Measurements from ENCODE around the gene RHBDF2.

RHBDF2 gene

DNA sequence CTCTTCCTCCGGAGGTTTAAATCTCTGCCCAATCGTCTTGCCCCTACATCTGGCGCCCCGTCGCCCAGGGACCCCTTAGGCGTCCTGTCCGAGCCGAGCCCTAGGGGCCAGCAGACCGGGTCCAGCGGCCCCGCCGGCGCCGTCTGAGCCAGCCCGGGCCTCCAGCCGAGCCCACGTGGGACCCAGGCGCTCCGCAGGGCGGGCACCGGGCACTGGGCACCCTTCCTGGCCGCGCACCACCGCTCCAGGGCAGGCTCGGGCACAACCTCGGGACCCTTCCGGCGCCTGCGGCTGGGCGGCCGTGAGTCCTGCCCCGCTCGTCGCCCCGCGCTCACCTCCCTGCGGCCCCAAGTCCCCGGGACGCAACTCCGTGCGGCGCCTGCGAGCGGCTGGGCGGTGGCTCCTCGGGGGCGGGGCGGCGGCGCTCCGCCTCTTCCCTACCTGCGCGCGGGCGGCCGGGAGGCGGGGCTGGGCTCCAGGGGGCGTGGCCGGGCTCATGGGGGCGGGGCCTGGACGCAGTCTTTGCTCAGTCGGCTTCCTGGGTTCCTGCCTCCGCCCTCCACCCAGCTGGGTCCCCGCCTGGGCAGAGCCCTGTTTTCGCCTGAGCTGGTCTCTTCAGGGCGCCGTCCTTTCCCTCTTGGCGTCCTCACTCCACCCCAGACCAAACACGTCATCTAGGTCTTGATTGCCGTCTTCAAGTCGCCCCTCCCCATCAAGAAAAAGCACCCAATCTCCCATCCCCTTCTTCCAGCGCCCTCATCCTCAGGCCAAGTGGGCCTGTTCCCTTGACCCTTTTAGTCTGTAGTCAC, at the start of gene RHBDF2:
Gene RHBDF2 (minus strand): TSS at position 406 of the 809 bp plus-strand sequence. CDS start 19,899 bp downstream, outside the sequence.
- in situ Hi-C loops (cut with MboI; ENCODE audit: low sequenced_read_pairs): no loop called here

DNA sequence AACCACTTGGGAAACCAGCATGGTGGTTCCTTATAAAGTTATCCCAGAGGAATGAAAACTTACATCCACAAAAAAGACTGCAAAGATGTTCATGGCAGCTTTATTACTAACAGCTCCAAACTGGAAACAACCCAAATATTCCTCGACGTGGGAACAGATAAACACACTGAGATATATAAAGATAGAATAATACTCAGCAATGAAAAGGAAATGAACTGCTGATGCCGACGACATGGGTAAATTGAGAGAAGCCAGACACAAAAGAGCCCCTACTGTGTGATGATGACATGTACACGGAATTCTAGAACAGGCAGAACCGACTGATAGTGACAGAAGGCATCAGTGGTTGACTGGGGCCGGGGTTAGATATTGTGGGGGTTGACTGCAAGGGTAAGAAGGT, 48.3 kb upstream of the RHBDF2 start:
- in situ Hi-C loops (cut with MboI; ENCODE audit: low sequenced_read_pairs): no loop called here

DNA sequence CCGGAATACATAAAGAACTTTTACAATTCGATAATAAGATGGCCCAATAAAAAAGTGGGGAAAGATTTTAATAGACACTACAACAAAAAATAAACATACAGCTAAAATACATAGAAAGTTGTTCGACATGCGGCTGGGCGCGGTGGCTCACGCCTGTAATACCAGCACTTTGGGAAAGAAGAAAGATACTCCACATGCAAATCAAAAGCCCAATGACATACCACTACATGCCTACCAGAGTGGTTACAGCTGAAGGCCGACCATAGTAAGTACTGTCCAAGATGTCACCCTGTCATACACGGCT, 47.9 kb upstream of the RHBDF2 start:
- in situ Hi-C loops (cut with MboI; ENCODE audit: low sequenced_read_pairs): no loop called here

GRCh38 chr17:76548378-76549214, 47.4 kb upstream of the RHBDF2 start:
- in situ Hi-C loops (cut with MboI; ENCODE audit: low sequenced_read_pairs): no loop called here

DNA sequence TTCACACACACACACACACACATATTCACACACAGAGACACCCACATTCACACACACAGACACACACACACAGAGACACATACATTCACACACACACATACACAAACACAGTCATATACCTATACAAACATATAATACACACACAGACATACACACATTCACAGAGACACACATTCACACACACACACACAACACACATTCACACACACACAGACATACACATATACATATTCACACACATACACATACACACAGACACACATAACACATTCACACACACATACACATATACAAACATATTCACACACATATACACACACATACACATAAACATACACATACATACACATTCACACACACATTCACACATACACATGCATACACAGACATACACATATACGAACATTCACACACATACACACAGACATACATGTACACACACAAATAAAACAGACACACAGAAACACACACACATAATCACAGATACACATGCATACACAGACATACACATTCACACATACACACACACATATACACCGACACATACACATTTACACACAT, 46.5 kb upstream of the RHBDF2 start:
- in situ Hi-C loops (cut with MboI; ENCODE audit: low sequenced_read_pairs): no loop called here

GRCh38 chr17:76547183-76547641, 46.0 kb upstream of the RHBDF2 start:
- in situ Hi-C loops (cut with MboI; ENCODE audit: low sequenced_read_pairs): no loop called here

- in situ Hi-C loops (cut with MboI; ENCODE audit: low sequenced_read_pairs): no loop called here
These were observed 45.4 kb upstream of the RHBDF2 start for GRCh38 chr17:76546556-76547182.

DNA sequence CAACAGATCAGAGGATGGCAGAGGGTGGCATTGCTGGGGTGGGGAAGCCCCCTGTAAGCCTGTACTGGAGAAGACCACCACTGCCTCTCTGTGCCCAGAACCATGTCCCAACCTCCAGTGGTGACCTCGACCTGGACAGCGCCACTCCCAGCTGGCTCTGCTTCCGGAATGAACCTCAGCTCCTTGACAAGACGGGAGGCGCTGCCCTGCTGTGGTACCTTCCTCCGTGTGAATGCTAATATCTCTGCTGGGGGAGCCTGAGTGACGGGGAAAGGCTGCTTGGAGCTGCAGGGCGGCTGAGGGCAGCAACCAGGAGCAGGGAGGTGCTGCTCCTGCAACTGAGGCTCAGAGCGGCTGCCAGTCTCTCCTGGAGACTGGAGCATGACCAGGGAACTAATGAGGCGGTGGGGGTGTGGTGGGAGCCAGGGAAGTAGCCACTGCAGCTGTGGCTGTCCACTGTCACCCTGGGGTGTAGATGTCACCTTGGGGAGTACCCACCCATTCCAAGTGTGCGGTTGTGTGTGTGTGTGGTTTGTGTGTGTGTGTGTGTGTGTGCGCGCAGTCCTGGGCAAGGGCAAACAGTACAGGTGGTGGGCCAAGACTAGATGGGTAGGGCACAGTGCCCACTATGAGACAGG, 44.8 kb upstream of the RHBDF2 start:
- in situ Hi-C loops (cut with MboI; ENCODE audit: low sequenced_read_pairs): no loop called here

DNA sequence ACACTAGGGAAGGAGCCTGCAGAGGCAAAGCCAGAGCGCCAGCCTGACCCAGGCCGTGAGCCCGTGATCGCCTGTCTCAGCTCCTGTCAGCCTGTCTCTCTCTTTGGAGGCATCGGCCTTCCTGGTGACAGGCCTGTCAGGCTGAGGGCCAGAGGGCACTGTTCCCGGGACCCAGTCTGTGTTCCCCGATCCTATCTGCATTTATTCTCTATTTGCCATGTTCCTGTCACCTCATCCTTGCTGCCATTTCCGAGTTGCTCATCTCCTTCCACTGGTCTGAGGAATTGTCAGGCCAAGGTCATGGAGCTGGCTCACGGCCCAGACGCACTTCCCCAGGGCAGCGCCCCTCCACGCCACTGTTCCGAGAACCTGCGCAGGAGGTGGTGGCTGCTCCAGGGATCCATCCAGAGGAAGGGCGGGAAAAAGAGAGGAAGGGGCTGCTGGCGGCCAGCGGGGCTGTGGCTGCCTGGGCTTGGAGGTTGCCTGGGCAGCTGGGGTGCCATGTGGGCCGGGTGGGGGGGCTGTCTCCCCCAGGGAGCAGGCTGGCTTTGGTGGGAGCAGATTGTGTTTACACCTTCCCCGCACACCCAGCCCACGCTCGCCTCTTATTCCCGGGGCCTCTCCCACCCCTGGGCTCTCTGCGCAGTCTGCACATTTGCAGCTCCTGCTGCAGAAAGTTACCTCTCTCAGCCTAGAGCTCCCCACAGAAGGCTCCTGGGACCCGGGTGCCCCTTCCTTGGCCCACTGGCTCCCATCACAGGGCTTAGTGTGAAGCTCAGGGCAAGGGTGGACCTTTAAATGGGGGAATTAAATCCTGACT, 43.5 kb upstream of the RHBDF2 start:
- in situ Hi-C loops (cut with MboI; ENCODE audit: low sequenced_read_pairs): no loop called here

DNA sequence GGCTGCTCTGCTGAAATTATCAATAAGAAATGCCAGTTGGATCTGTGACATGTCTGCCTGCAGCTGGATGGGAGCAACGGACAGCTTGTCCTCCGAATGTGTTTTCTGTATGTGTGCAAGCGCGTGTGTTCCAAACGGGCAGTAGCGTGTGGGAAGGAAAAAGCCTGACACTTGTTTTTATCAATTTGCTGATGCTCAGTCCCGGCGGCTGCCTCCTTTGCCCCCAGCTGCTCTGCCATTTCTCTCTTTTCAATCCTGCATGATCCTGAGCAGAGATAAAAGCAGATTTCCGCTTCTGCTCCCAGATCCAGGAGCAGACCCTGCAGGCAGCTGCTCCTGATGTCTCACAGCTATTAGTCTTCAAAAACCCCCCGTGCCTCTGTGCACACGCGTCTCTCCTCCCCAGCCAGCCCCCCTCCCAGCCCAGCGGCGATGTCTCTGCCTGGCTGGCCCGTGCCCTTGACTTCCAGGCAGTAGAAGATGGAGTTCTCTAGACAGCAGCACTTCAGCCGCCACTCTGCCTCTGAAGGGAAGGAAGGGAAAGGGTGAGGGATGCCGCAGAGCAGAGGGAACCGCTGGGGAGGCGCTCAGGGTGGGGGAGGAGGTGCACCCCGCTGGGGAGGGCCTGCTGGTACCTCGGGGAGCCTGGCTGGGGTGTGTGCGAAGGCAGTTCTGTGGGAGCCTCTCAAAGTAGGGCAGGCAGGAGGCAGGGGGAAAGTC, 42.8 kb upstream of the RHBDF2 start:
- in situ Hi-C loops (cut with MboI; ENCODE audit: low sequenced_read_pairs): no loop called here

- in situ Hi-C loops (cut with MboI; ENCODE audit: low sequenced_read_pairs): no loop called here
These were observed 42.2 kb upstream of the RHBDF2 start for GRCh38 chr17:76543482-76543825.

DNA sequence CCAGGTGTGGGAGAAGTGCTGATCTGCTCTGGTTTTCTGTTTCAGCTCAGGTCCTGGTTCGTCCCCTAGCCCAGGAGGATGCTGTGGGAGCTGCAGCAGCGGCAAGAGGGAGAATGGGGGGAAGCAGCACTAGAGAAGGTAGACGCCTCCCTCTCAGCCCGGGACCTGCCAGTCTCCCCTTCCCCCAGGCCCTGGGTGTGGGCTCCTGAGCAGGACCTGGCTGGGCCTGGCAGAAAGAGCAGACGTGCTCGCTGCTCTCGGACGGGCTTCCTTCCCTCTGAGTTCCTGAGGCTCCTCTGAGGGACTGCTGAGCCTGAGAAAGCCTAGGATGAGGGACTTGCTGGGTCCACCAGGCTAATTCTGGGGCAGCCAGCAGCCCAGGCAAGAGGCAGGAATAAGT, 41.8 kb upstream of the RHBDF2 start:
- in situ Hi-C loops (cut with MboI; ENCODE audit: low sequenced_read_pairs): no loop called here

DNA sequence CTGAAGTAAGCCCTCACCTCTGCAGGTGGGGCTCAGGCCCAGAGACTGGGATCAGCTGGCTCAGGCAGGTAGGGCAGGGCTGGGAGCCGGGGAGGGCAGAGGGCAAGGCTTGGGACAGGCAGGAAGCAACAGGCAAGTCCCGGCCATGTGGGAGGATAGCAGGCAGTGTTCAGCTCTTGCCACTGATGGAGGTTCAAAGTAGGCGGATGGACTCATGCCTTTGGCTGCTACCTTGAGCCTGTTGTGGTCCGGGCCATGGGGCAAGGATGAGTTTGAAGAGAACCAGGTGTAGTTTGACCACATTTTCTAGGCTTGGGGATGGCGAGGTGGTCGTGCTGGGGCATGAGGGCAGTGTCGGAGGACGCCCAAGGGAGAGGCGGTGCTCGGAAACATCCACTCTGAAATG, 41.3 kb upstream of the RHBDF2 start:
- in situ Hi-C loops (cut with MboI; ENCODE audit: low sequenced_read_pairs): no loop called here

DNA sequence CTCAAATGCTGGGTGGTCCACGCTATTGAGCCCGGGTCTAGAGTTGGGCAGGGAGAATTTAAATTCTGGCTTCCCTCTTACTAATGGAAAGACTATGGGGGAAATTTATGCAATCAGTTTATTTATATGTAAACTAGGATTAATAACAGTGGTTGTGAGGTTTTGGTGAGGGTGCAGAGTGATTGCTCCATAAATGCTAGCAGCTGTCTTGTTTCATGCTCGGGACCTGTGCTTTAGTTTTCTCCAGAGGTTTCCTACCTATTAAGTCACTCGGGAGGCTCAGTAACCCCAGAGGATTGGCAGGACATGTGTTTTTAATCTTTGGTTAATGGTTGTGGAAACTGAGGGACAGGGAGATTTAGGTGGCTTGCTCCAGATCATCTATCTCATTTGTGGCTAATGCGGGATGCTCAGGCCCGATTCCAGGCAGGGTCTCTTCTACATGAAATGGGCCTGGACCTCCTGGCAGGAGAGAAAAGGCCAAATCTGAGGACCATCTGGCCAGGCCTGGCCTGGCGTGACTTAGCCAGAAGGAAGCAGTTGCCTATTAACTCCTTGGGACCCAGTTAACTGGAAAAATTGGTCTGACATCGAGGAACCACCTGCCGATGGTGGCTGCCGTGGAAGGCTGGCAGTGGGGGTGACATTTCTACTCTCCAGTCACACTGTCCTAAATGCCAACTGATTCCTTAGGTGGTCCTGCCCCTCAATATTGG, 40.7 kb upstream of the RHBDF2 start:
- in situ Hi-C loops (cut with MboI; ENCODE audit: low sequenced_read_pairs): no loop called here

DNA sequence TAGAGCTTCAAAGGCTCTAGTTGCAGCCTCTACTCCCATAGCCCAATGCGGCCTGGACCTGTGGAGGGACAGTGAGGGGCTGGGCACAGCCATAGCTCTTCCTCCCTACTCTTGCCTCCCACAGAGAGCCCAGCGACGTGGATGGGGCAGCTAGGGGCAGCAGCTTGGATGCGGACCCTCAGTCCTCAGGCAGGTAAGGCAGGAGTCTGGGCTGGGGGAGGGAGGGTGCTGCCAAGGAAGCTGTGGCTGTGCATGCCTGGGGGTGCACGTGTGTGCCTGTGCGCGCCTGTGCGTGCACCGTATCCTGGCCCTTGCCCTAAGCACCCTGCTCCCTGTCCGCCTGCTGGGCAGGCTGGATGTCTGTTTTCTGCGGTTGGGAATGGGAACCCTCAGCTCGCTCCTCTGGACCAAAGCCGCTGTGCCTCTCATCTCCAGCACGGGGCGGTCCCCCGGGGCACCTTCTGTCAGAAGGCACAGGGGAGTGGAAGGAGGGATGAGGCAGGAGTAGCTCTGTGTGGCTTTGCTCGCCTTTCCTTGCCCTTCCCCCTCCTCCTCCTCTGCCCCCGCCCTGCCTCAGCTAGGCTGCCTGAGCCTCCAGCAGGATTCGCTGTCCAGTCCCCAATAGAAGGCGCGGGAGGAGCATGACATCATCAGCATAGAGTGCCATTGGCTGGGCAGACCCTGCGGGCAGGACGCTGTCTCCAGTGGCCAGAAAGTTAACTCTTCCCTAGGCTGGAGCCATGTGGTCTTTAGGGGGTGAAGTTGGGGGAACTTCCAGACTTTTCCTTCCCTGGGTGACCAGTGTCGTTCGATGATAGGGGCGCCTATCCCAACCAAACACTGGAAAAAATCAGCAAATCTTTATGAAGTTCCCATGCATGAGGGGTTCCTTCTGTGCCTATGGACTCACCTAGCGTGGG, 39.4 kb upstream of the RHBDF2 start:
- in situ Hi-C loops (cut with MboI; ENCODE audit: low sequenced_read_pairs): no loop called here

DNA sequence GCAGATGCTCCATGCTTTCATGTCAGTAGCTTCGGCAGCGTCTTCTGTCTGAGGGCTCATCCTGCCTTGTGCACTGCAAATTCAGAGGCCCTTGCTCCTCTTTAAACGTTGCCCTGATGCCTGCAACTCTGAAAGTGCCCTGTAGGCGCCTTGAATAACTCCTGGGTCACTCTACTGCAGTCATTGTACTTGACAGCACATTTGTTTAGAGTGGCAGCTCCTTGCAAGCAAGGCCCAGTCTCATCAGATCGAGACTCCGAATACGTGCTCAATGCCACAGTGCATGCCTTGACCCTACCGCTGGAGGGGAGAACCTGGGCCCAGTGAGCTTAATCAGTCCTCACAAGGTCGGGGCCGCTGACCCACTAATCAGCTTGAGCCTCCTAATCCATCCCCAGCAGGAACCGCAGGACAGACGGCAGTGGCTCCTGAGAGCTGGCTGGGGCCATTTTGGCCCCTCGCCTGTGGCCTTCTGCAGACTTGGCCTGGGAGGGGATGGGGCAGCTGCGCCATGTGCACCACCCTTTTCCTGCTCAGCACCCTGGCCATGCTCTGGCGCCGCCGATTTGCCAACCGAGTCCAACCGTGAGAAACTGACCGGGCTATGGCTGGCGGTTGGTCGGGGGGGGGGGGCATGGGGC, 38.5 kb upstream of the RHBDF2 start, which contains the start of gene PRCD:
Gene PRCD (plus strand): TSS at position 414 of the 641 bp plus-strand sequence. CDS start 98 bp downstream, at position 512.
- in situ Hi-C loops (cut with MboI; ENCODE audit: low sequenced_read_pairs): no loop called here

GRCh38 chr17:76538941-76539570, 37.8 kb upstream of the RHBDF2 start:
- in situ Hi-C loops (cut with MboI; ENCODE audit: low sequenced_read_pairs): no loop called here
